ENCODE measurements around the gene ZEB2. TPM values are rescaled to one million over a fixed set of nuclear protein-coding genes. Genes with fewer than 3 reads are reported as not detected.

ZEB2 gene
- total RNA-seq, 3 donors from 2014 or later: 53.7 to 225 (median 83.2) TPM

DNA sequence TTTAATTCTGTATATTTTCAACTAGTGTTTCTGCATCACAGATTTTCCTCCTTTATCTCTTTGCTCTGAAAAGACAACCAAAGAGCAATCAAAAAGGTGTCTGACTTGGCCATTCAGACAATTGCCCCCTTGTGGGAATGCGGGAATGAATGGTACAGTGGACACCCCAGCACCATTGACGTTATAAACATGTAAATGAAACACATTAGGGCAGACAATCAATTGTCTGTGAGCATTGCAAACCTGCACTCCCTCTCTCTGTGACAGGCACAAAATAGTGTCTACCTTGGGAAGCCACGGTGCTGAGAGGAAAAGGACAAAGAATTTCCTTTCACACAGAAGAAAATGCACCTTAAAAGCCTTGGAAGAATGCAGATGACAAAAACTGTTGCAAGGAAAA, 8.0 kb downstream of the ZEB2 start:
- TF ChIP-seq POLR2A (IDR thresholded peaks at IDR 0.05): no peak
- no peak for TF ChIP-seq POLR2AphosphoS5 (IDR thresholded peaks at IDR 0.05)
- TF ChIP-seq, protein P1, sequence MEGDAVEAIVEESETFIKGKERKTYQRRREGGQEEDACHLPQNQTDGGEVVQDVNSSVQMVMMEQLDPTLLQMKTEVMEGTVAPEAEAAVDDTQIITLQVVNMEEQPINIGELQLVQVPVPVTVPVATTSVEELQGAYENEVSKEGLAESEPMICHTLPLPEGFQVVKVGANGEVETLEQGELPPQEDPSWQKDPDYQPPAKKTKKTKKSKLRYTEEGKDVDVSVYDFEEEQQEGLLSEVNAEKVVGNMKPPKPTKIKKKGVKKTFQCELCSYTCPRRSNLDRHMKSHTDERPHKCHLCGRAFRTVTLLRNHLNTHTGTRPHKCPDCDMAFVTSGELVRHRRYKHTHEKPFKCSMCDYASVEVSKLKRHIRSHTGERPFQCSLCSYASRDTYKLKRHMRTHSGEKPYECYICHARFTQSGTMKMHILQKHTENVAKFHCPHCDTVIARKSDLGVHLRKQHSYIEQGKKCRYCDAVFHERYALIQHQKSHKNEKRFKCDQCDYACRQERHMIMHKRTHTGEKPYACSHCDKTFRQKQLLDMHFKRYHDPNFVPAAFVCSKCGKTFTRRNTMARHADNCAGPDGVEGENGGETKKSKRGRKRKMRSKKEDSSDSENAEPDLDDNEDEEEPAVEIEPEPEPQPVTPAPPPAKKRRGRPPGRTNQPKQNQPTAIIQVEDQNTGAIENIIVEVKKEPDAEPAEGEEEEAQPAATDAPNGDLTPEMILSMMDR (IDR thresholded peaks at IDR 0.05): no peak
- no peaks in the 10 kb centered on the region for H3K4me1 ChIP-seq
- peak overlapping the region; percentile 58 to 85 (median 79) for H3K4me3 ChIP-seq
- no peak for DNase-seq (ENCODE audit: low spot score in 2 of 2)
- intact Hi-C loops (cut with DNase I; ENCODE audit: low total_unique reads): no loop called here
- H3K27ac ChIP-seq: peak overlapping the region; percentile 90 to 98
- H3K36me3 ChIP-seq: no peaks in the 10 kb centered on the region
- no peaks in the 10 kb centered on the region for H3K9me3 ChIP-seq
- peaks cover 0 to 48% of the 10 kb centered on the region in 2 donors for H3K27me3 ChIP-seq

DNA sequence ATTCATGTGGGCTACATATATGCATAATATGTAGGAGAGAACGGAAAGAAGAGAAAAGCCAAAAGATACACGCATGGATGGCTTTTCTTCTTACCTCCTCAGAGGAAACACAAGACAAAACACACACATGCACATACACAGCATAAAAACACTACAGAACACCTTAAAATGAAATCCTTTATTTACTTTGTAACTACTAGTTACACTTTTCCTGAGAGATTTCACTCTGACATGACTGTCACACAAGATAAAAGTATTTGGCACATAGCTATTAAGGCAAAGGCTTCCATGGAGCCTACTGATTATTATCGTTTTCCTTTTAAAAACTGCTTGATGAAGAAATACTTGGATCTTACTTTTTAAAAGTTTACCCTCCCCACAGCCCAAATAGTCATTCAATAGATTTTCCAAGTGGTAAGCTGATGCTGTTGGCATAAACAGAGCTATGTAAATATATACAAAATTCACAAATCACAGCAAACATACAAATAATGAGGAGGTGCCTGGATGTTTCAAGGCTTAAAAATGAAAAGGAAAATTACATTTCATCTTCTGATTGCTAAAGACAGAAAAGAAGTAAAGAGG, 8.6 kb downstream of the ZEB2 start:
- DNase-seq (ENCODE audit: low spot score in 2 of 2): no peak
- intact Hi-C loops (cut with DNase I; ENCODE audit: low total_unique reads): no loop called here
- Histone ChIP-seq H3K4me1 (no peaks in the 10 kb centered on the region), H3K9me3 (no peaks in the 10 kb centered on the region), H3K27me3 (peaks cover 0 to 44% of the 10 kb centered on the region in 2 donors), H3K36me3 (no peaks in the 10 kb centered on the region), H3K4me3 (peak overlapping the region in 2 of 3 donors; percentile 23 to 79), H3K27ac (peak overlapping the region; percentile 11 to 98)
- TF ChIP-seq POLR2A (IDR thresholded peaks at IDR 0.05) (no peak), POLR2AphosphoS5 (IDR thresholded peaks at IDR 0.05) (no peak)
- TF ChIP-seq, protein P1 (IDR thresholded peaks at IDR 0.05): no peak

DNA sequence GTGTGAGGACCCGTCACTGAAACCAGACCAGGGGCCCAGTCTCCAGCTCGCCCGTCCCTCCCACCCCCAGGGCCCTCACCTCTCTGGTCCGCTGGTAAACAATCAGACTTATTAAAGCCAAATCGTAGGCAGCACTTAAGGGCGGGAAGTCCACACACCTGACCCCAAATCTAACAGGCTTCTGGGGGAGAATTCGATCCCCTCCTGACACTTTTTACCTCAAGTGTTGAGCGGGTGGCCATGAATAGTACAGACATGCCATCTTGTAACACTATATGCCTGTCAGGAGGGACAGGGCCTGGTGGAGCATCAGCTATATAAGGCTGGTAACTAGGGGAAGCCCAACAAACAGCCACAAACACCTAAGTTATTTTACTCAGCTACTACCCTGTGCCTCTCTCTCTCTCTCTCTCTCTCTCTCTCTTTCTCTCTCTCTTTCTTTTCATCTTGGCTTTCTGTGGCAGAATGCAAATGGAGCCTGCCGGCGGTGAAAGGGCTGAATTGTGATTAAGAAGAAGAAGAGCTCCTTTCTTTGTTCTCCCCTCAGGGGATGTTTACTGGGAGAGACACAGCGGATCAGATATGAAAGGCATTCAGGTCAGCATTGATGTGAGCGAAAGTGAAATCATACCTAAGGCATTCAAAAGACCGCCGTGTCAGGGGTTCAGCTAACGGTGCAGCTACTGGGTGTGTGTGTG, 9.5 kb downstream of the ZEB2 start:
- TF ChIP-seq POLR2A (IDR thresholded peaks at IDR 0.05): no peak
- TF ChIP-seq, protein P1 (IDR thresholded peaks at IDR 0.05): no peak
- peak in 1 of 3 donors; percentile 7 for TF ChIP-seq POLR2AphosphoS5 (IDR thresholded peaks at IDR 0.05)
- Histone ChIP-seq H3K36me3 (no peaks in the 10 kb centered on the region), H3K4me1 (no peaks in the 10 kb centered on the region), H3K27ac (peak overlapping the region; percentile 11 to 98), H3K9me3 (no peaks in the 10 kb centered on the region), H3K27me3 (peaks cover 0 to 36% of the 10 kb centered on the region in 2 donors), H3K4me3 (peak overlapping the region in 2 of 3 donors; percentile 23 to 79)
- intact Hi-C loops (cut with DNase I; ENCODE audit: low total_unique reads): no loop called here
- DNase-seq (ENCODE audit: low spot score in 2 of 2): no peak

DNA sequence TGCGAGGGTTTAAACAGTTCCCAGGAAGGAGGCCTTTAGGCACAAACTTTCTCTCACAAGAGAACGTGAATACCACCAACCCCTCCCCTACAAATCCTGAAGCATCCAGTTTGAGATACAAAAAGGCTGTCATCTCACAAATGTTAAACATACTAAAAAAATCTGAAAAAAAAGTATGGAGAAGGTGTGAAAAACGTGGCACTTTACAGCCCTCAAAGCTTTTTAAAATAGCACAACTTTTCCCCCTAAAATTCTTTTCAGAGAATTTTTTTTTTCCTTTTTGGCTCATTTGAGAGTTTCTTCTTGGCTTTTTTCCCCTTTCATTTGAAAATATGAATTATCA, 10.1 kb downstream of the ZEB2 start:
- no peaks in the 10 kb centered on the region for H3K9me3 ChIP-seq
- intact Hi-C loops (cut with DNase I; ENCODE audit: low total_unique reads): no loop called here
- peak overlapping the region in 1 of 3 donors; percentile 48 for H3K4me3 ChIP-seq
- H3K27ac ChIP-seq: peak overlapping the region; percentile 11 to 98
- no peak for DNase-seq (ENCODE audit: low spot score in 2 of 2)
- H3K4me1 ChIP-seq: no peaks in the 10 kb centered on the region
- TF ChIP-seq, protein P1 (IDR thresholded peaks at IDR 0.05): no peak
- TF ChIP-seq POLR2A (IDR thresholded peaks at IDR 0.05) (no peak), POLR2AphosphoS5 (IDR thresholded peaks at IDR 0.05) (no peak)
- no peaks in the 10 kb centered on the region for H3K36me3 ChIP-seq
- peaks cover 0 to 32% of the 10 kb centered on the region in 2 donors for H3K27me3 ChIP-seq

All from breast epithelium (tissue), 4 donors.